Hippocampal formation (tissue), 2 donors: ENCODE data around the gene EFCAB7.

Experiments used
- DNase-seq, 2 donors: peaks; one replicate each; lab custom pipeline; 2025; lab: John Stamatoyannopoulos, UW

Gene EFCAB7

GRCh38 chr1:63603810-63604209 is 80.5 kb downstream of the EFCAB7 start:
- DNase-seq: no peak

DNA sequence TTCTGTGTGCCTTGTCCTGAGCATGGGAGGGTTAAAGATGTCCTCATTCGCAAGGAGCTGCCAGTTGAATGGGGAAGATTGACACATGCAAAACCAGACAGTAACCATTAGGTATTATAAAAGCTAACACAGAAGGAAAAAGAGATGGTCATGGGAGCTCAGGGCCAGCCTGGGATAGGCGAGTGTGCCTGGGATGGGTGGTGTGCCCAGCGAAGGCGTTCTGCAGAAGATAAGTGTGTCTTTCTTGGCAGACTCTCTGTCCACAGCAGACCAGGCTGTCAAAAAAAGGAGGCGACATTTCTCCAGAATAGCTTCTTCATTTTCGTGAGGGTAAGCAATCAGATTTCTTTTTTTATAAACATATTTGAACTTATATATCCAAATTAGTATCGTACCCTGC is 84.0 kb downstream of the EFCAB7 start:
- DNase-seq: no peak

DNA sequence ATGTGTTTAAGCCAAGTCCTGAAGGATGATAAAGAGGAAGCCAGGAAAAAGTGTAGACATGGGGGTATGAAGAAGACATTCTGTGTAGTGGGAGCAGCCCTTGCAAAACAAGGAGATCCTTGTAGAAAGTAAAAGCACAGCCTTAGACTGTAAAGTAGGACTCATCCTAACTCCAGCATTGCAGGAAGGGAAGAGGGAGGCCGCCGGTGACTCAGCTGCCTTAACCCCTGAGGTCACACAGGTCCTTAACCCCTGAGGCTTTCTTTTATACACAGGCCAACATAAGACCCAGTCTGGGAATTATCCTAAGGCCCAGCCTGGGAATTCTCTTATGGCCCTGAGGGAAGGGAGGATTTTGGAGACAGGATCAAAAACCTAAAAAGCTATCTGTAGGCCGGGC is 87.9 kb downstream of the EFCAB7 start:
- DNase-seq: no peak

DNA sequence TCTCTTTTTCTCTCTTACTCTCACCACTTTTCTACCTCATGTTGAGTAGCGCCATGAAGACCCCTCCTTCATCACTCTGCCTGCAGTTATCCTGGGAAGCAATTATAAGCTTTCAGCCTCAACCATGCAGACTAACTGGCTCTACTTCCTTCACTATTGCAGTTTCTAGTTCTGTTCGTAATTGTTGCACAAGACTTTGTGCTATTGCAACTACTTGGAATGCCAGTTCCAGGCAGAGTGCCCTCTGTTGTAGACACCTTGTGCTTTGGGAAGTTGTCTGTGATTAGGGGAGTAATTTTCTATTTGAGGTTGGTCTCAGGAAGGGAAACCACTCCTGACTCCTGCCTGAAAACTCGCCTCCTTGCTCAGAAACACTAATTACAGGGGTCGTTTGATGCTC is 89.2 kb downstream of the EFCAB7 start:
- no peak for DNase-seq

DNA sequence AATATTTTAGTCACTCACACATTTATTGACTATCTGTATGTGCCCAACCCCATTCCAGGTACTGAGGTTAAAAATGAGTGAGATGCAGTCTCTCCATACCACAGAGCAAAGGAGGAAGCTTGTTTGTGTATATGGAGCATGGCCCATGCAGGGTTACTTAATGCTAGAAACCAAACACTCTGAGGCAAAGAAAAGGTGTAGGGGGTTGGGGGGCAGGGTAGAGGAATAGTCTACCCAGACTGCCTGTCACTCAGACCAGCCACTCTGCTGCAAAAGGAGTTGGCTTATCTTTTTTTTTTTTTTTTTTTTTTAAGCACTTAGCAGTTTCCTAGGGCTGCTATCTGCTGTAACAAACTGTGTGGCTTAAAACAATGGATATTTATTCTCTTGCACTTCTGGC is 89.6 kb downstream of the EFCAB7 start:
- no peak for DNase-seq

DNA sequence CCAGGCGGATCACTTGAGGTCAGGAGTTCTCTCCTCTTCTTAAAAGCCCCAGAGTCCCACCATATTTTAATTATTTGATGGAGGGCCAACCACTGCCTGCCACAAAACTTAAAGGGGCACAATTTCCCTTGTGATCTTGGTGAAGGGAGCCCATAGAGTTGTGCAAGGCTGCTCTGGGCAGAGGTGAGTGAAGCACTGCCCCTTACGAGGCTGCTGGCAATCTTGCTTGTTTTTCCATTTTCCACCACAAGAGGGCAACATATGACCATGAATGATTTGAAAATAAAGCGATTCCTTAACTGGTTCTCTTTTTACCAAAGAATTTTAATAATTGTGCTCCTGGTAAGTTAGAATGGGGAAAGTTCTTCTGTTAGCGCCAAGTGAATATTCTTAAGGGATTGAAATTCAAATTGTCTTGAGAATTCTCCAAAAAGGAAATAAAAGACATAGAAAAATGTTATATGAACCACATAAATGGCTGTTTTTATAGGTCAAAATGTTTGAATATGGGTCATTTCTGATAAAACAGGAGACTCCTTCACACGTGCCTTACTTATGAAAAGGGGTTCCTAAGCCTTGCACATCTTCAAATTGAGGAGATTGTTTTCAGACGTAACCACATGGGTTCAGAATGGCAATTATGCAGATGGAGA is 92.6 kb downstream of the EFCAB7 start:
- DNase-seq: peak; percentile 34 to 62

DNA sequence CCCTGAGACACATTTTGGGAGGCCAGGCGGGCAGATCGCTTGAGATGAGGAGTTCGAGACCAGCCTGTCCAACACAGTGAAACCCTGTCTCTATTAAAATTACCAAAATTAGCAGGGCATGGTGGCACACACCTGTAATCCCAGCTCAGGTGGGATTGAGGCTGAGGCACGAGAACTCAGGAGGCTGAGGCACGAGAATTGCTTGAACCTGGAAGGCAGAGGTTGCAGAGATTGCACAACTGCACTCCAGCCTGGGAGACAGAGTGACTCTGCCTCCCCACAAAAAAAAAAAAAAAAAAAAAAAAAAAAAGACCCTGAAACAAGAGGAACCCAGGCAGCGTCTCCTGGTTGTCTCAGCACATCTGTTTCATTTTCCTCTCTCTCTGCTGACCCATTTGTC is 94.1 kb downstream of the EFCAB7 start:
- DNase-seq: no peak

GRCh38 chr1:63618011-63618410 is 94.7 kb downstream of the EFCAB7 start:
- DNase-seq: no peak

DNA sequence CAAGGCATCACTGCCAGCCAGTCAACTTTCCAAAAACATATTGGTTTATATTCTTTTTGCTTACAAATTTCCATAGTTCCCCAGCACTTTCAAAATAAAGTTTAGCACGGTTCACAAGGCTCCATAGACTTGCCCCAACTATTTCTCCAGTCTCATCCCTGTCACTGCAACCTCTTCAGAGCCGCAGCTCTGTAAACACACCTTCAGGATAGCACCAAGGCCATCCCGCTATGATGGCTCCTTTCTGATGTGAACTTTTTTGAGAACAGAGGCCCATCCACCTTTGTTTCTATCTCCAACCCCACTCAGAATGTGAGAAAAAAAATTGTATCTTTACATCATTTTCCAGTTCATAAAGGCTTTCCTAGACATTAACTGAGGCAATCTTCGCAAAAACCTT is 96.2 kb downstream of the EFCAB7 start:
- DNase-seq: no peak

GRCh38 chr1:63620671-63621070 is 97.3 kb downstream of the EFCAB7 start:
- no peak for DNase-seq

DNA sequence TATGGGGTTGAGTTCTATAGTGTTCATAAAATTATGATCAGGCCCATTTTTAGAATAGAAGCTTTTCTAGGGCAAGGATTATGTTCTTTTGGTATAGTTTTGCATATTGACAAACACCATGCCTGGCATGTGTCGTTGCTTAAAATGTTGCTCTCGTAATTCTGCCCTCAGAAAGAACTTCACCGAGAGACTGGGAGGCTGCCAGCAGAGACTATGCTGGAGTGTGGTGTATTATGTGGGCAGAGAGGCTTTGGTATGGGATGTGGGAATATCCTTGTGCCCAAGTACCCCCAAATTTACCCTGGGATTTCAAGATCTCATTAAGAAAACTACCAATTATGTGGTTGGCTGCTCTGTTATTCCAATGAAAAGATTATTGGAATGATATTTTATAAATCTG is 97.8 kb downstream of the EFCAB7 start:
- DNase-seq: no peak

GRCh38 chr1:63621698-63622097 is 98.4 kb downstream of the EFCAB7 start:
- DNase-seq: peak; percentile 3 to 9
